Measurements from ENCODE around the gene RCAN2.

GRCh38 chr6:46444772-46445454, 46.3 kb downstream of the RCAN2 start:
- no peak for TF ChIP-seq EZH2 (IDR thresholded peaks at IDR 0.05; ENCODE audit: borderline replicate concordance, insufficient read depth, low read depth, low read length, poor library complexity, severe bottlenecking)
- TF ChIP-seq, protein P1, sequence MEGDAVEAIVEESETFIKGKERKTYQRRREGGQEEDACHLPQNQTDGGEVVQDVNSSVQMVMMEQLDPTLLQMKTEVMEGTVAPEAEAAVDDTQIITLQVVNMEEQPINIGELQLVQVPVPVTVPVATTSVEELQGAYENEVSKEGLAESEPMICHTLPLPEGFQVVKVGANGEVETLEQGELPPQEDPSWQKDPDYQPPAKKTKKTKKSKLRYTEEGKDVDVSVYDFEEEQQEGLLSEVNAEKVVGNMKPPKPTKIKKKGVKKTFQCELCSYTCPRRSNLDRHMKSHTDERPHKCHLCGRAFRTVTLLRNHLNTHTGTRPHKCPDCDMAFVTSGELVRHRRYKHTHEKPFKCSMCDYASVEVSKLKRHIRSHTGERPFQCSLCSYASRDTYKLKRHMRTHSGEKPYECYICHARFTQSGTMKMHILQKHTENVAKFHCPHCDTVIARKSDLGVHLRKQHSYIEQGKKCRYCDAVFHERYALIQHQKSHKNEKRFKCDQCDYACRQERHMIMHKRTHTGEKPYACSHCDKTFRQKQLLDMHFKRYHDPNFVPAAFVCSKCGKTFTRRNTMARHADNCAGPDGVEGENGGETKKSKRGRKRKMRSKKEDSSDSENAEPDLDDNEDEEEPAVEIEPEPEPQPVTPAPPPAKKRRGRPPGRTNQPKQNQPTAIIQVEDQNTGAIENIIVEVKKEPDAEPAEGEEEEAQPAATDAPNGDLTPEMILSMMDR (IDR thresholded peaks at IDR 0.05) = no peak

Measured in B cell (primary cell).